GM21786 (cell line): ENCODE results near the gene ALDH1L1.

Experiments
- ATAC-seq: cut with Tn5 transposase; IDR thresholded peaks from one replicate; pipeline ENCODE4 v1.9.1; 2021; ENCODE audit not compliant: unreplicated experiment

ALDH1L1 gene

DNA sequence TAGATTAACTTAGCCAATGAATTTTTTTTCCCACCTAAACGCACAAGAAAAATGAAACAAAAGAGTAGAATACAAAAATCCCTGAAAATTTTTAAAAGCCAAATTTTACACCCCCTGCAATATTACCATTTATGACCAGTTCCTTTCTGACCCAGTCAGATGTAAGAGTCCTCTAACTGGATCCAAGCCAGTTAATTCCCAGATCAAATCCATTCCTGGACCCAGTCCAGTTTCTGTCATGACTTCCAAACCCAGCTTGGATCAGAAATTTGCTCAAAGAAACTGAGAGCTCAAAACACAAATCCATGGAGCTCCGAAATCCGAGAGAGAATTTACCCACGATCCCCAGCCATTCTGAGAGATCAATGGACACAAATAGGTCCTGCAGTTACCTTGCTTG is 17.0 kb upstream of the ALDH1L1 start:
- ATAC-seq, result no peak

DNA sequence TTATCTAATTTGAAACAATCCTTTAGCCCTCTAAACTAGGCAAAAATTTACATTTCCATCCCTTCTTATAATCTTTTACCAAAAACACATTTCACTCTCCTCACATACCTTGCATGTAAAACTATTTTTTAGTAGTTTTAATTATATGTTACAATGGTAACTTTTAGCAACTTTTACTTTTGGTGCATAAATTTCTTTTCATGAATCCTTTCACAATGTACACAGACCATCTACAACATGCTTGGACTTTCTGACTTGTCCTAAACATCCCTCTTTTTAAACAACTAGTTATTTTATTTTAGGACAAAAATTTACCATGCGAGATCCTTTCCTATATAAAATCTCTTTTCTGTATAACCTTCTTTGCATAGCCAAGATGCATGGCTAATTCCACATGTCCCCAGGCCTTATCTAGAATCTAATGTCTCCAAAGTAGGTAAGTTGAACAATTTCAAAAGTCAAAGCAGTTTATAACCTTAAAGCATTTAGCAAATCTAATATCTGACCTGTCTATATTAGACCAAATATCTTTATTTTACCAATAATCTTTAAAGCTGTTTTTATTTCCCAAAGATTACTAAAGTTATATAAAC is 14.4 kb upstream of the ALDH1L1 start:
- ATAC-seq, result no peak

DNA sequence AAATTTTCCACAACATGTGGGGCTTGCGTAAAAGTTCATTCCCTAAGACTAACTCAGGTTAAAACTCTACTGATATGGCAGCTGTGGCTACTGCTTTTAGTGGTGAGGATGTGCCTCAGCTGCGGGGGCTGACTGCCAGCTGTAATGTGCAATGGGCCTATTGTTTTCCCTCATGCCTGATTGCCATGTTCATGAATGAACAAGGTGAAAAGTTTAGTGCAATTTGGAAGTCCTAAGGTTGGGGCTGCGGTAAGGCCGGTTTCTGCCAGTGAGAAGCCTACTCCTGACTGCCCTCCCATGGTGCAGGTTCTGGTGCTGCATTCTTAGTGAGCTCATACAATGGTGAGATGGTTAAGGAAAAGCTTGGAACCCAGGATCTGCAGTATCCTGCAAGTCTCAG is 10.9 kb upstream of the ALDH1L1 start:
- no peak for ATAC-seq

DNA sequence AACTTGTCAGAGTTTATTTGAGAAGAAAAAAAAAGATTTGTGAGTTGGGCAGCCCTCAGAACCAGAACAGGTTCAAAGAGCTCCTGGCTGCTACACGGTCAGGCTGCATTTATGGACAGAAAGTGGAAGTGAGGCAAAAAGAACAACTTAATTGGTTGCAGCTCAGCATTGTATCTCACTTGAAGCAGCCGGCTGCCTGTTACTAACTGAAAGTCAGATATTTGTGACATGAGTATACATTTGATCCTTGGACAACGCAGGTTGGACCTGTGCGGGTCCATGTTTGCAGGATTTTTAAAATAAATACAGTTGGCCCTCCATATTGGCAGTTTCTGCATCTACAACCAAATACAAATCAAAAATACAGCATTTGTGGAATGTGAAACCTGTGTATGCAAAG is 7.5 kb upstream of the ALDH1L1 start:
- no peak for ATAC-seq

- ATAC-seq, result no peak
These were observed 6.4 kb upstream of the ALDH1L1 start for GRCh38 chr3:126186749-126187148.

DNA sequence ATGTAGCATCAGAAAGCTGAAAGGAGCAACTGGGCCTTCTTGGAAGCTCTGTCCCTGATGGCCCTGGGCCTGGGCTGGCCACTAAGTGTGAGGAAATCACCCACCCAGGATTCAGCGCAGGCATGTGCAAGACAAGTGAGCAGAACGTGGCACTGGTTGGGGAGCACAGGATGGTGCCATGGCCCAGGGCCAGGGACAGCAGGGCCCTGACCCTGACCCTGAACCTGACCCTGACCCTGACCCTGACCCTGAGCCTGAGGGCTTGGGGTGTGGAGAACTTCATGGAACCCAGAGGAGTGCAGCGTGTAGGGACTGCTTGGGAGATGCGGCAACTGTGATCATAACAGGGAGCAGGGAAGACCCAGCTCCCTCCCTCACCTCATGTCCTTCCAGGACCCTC is 5.9 kb upstream of the ALDH1L1 start:
- ATAC-seq, result no peak

DNA sequence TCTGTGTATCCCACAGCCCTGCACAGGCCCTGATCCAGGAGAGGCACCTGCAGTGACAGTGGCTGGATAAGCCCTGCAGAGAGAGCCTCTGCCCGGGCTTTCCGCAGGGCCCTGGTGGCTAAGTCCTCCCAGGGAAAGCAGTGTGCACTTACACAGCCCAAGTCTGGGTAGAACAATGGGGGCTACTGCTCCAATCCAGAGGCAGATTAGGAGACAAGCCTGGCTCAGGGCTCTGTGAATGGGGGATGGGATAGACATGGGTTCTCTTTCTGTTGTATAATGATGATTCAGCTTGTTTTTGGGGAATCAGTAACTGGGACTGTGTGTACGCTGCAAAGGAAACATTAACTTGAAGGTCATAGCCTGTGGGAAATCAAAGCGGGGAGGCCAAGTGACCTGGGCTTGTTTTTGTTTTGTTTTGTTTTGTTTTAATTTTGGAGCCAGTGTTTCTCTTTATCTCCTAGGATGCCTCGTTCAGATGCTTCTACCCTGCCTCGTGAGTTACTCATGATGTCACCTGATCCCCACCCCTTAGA is 4.1 kb upstream of the ALDH1L1 start:
- ATAC-seq, result no peak

DNA sequence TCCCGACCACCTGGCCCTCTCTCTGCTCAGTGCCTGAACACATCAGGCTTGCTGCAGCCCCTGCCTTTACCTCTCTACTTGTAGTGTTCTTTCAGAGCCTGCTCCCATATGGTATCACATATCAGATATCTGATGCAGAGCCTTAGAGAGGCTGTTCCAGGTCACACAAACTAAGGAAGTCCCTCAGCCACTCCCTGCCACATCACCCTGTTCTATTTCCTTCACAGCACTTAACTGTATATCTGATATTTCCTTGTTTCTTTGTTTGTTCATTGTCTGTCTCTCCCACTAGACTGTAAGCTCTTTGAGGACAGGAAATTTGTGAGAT is 976 bp upstream of the ALDH1L1 start:
- ATAC-seq, result no peak

DNA sequence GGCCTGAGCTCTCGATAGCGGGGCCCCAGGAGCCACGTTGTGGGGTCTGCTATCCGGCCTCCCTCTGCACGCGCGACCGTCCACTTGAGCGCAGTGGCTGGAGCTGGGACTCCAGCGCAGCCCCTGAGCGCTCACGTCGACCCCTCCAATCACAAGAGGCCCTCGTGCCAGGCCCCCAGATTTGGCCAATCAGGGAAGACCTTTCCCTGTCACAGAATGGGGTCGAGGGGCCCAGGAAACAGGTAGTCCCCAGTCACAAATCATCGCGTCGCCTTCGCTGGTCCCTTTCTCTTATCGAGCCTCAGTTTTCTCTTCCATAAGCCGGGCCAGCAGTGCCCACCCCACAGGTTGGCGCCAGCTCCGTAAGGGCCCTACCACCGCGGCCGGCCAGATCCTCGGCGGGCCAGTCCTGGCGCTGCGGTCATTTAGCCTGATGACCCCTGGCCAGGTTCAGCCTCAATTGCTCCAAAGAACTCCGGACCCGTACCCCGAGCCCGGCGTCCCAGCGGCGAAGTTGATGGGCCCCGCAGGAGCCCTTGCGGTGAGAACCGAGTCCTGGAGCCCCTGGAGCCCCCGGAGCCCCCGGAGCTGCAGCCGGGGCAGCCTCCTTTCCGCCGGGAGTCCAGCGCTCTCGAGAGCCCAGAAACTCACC is 435 bp downstream of the ALDH1L1 start:
- no peak for ATAC-seq

- ATAC-seq, result no peak
These were observed 10.2 kb downstream of the ALDH1L1 start for GRCh38 chr3:126170073-126170777.

DNA sequence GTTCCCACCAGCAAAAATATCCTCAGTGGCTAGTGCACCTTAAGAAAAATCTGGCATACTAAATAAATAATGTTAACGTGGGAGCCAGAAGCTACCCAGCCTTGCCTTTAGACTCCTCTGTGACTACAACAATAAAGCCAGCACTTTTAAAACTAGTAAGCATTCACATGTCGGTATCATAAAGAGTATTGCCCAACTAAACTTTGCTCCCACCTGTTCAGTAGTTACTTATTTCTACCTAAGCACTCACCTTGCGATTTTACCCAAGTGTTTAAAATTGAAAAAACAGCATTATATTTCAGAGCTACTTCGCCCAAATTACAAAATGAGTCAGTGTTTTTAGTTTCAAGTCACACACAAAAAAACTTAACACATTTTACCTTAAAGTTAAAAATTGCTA is 12.8 kb downstream of the ALDH1L1 start:
- no peak for ATAC-seq

- ATAC-seq, result no peak
These were observed 14.4 kb downstream of the ALDH1L1 start for GRCh38 chr3:126166009-126166408.

DNA sequence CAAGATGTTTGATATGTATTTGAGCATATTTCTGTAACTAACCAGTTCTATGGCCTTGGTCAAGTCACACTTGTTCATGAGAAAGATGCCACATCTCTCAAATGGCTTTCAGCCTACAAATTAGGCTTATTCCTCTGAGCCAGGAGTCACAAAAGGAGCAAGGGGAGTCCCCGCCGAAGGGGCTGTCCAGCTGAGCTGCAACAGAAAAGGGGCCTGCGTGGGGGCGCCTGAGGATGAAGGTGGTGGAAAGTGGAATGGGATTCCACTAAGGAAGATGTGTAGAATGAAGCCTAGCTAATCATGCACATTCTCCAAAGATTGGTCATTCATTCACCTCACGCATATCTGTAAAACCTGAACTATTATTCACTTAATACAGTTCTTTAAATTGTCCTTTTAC is 19.1 kb downstream of the ALDH1L1 start:
- no peak for ATAC-seq

- ATAC-seq, result no peak
These were observed 19.9 kb downstream of the ALDH1L1 start for GRCh38 chr3:126160243-126161210.

DNA sequence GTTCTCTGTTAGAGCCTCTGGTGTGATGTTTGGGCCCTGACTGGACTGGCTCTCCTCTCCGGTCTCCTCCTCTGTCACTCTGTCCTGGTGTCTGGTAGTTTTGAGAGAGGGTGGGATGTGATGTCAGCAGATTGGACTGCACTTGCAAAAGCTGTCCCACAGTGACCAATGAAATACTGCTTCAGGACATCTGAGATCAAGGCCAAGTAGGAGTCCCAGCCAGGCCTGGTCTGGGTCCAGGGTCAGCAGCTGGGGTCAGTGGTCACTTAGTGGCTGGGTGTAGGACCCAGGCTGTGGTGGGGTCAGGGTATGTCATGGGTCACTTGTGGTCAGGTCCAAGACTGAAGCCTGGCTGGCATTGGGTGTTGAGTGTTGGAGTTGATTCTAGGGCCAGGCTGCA is 20.9 kb downstream of the ALDH1L1 start:
- no peak for ATAC-seq

- no peak for ATAC-seq
These were observed 21.4 kb downstream of the ALDH1L1 start for GRCh38 chr3:126158912-126159454.

GRCh38 chr3:126158016-126158911 is 22.1 kb downstream of the ALDH1L1 start:
- ATAC-seq, result no peak

GRCh38 chr3:126157083-126157768 is 23.2 kb downstream of the ALDH1L1 start:
- ATAC-seq, result no peak

DNA sequence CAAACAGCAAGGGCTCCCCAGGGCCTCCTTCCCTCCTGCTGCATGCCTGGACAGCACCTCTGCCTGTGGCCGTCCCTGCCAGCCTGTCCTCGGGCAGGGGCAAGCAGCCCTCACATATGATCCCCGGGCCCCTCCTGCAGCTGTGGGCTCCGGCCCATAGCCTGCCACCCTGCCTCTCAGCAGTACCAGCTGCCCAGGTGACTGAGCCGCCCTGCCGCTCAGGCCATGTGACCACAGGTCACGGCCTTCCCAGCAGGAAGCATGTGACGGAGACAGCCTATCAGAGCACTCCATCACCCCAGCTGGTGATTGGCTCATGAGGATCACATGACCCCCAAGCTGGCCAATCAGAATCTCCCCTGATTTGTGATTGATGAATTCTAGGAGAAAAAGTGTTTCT is 23.9 kb downstream of the ALDH1L1 start:
- no peak for ATAC-seq
